Effector memory CD8-positive, alpha-beta T cell (primary cell): ENCODE results near the gene SYNM.
"Not testable (repeated sequence)": the region's sequence is repeated elsewhere in the genome, so short reads cannot be mapped to it uniquely, and the experiment has no call there.

Source experiments
- ATAC-seq: fragments of 150-1000 bp; cut with Tn5 transposase; replicated peaks from 2 replicates; pipeline ENCODE4 v1.10.0; 2021; ENCODE audit warnings: mild to moderate bottlenecking, moderate library complexity
- DNase-seq, 3 experiments: peaks; one replicate each; pipeline ENCODE4 v3.0.0; 2021
- H3K27ac Mint-ChIP-seq, 2 donors: one replicate each; pipeline ENCODE4 v1.8.0; 2022; ENCODE audit warnings: mild to moderate bottlenecking in 2 of 2, mixed read lengths in 2 of 2, moderate library complexity in 2 of 2
- H3K27me3 Mint-ChIP-seq, 2 donors: one replicate each; pipeline ENCODE4 v1.8.0; 2022; ENCODE audit warnings: mixed read lengths in 2 of 2
- H3K36me3 Mint-ChIP-seq: one replicate; pipeline ENCODE4 v1.8.0; 2022; ENCODE audit warnings: mild to moderate bottlenecking, moderate library complexity, mixed read lengths; ENCODE audit not compliant: insufficient read depth
- H3K4me1 Mint-ChIP-seq, 2 donors: one replicate each; pipeline ENCODE4 v1.8.0; 2022; ENCODE audit warnings: low read depth in 2 of 2, mixed read lengths in 2 of 2
- H3K4me3 Mint-ChIP-seq, 2 donors: one replicate each; pipeline ENCODE4 v1.8.0; 2022; ENCODE audit warnings: mild to moderate bottlenecking in 2 of 2, mixed read lengths in 2 of 2, moderate library complexity in 2 of 2
- H3K9me3 Mint-ChIP-seq, 2 donors: one replicate each; pipeline ENCODE4 v1.8.0; 2022; ENCODE audit warnings: mixed read lengths in 2 of 2
- total RNA-seq, 9 experiments: gene quantifications; one replicate each; lab custom pipeline; 2026; lab: John Stamatoyannopoulos, UW

SYNM gene
- 0.55 to 37.8 (median 8.1) reads per million in 9 experiments for total RNA-seq

GRCh38 chr15:99104788-99105513, at the start of gene SYNM:
Gene SYNM (plus strand): TSS chr15:99105080. CDS start chr15:99105200, 120 bp downstream.
- ATAC-seq, result peak; percentile 28
- Mint-ChIP-seq H3K27me3 (peaks cover 34 to 38% of the 10 kb centered on the region in 2 donors), H3K4me1 (peaks cover 6 to 28% of the 10 kb centered on the region in 2 donors), H3K4me3 (peak within 1 kb of the TSS; percentile 60 to 84), H3K9me3 (no peaks in the 10 kb centered on the region), H3K36me3 (peaks cover 30% of the 10 kb centered on the region), H3K27ac (peak within 1 kb of the TSS in 1 of 2 donors; percentile 96)
- DNase-seq, result peak; percentile 6 to 29 (median 11)

GRCh38 chr15:99055555-99056134, 49.2 kb upstream of the SYNM start:
- Mint-ChIP-seq H3K27me3 (peaks cover 21 to 50% of the 10 kb centered on the region in 2 donors), H3K4me3 (no peak overlapping the region), H3K9me3 (no peaks in the 10 kb centered on the region), H3K4me1 (peaks cover 0 to 13% of the 10 kb centered on the region in 2 donors), H3K36me3 (no peaks in the 10 kb centered on the region), H3K27ac (no peak overlapping the region)
- no peak for ATAC-seq
- DNase-seq, result no peak

- DNase-seq, result no peak
- no peak for ATAC-seq
- H3K4me1 Mint-ChIP-seq, result peaks cover 0 to 13% of the 10 kb centered on the region in 2 donors
- H3K9me3 Mint-ChIP-seq, result no peaks in the 10 kb centered on the region
- H3K27me3 Mint-ChIP-seq, result peaks cover 34 to 63% of the 10 kb centered on the region in 2 donors
- H3K4me3 Mint-ChIP-seq, result no peak overlapping the region
- no peak overlapping the region for H3K27ac Mint-ChIP-seq
- H3K36me3 Mint-ChIP-seq, result no peaks in the 10 kb centered on the region
Observed at GRCh38 chr15:99057020-99057419, 47.9 kb upstream of the SYNM start.

GRCh38 chr15:99057697-99058420, 47.0 kb upstream of the SYNM start:
- DNase-seq (no peak), ATAC-seq (no peak)
- no peaks in the 10 kb centered on the region for H3K9me3 Mint-ChIP-seq
- peak overlapping the region; percentile 68 to 69 for H3K4me3 Mint-ChIP-seq
- peaks cover 0 to 9% of the 10 kb centered on the region in 2 donors for H3K4me1 Mint-ChIP-seq
- H3K27ac Mint-ChIP-seq, result no peak overlapping the region
- peaks cover 40 to 72% of the 10 kb centered on the region in 2 donors for H3K27me3 Mint-ChIP-seq
- no peaks in the 10 kb centered on the region for H3K36me3 Mint-ChIP-seq

- Mint-ChIP-seq H3K27me3 (peaks cover 40 to 78% of the 10 kb centered on the region in 2 donors), H3K9me3 (no peaks in the 10 kb centered on the region), H3K4me1 (peaks cover 0 to 9% of the 10 kb centered on the region in 2 donors), H3K36me3 (no peaks in the 10 kb centered on the region), H3K4me3 (peak overlapping the region; percentile 68 to 69), H3K27ac (no peak overlapping the region)
- no peak for DNase-seq
- ATAC-seq, result no peak
Observed at GRCh38 chr15:99058421-99058870, 46.4 kb upstream of the SYNM start.

- Mint-ChIP-seq H3K27me3 (peaks cover 40 to 86% of the 10 kb centered on the region in 2 donors), H3K9me3 (no peaks in the 10 kb centered on the region), H3K27ac (no peak overlapping the region), H3K36me3 (no peaks in the 10 kb centered on the region), H3K4me1 (peaks cover 0 to 9% of the 10 kb centered on the region in 2 donors), H3K4me3 (peak overlapping the region; percentile 69 to 73)
- DNase-seq, result peak; percentile 12 to 33 (median 14)
- peak; percentile 75 for ATAC-seq
Observed at GRCh38 chr15:99059010-99059981, 45.6 kb upstream of the SYNM start.

GRCh38 chr15:99060186-99060585, 44.7 kb upstream of the SYNM start:
- not testable (repeated sequence) for H3K36me3 Mint-ChIP-seq, ATAC-seq, H3K27ac Mint-ChIP-seq, DNase-seq, H3K9me3 Mint-ChIP-seq
- peaks cover 40 to 88% of the 10 kb centered on the region in 2 donors for H3K27me3 Mint-ChIP-seq
- peak overlapping the region; percentile 69 to 73 for H3K4me3 Mint-ChIP-seq
- H3K4me1 Mint-ChIP-seq, result peaks cover 0 to 11% of the 10 kb centered on the region in 2 donors

GRCh38 chr15:99062226-99062625, 42.7 kb upstream of the SYNM start:
- no peaks in the 10 kb centered on the region for H3K36me3 Mint-ChIP-seq
- peaks cover 0 to 11% of the 10 kb centered on the region in 2 donors for H3K4me1 Mint-ChIP-seq
- no peak overlapping the region for H3K4me3 Mint-ChIP-seq
- no peak overlapping the region for H3K27ac Mint-ChIP-seq
- H3K9me3 Mint-ChIP-seq, result no peaks in the 10 kb centered on the region
- DNase-seq (no peak), ATAC-seq (no peak)
- H3K27me3 Mint-ChIP-seq, result peaks cover 37 to 74% of the 10 kb centered on the region in 2 donors

- Mint-ChIP-seq H3K27me3 (peaks cover 11 to 19% of the 10 kb centered on the region in 2 donors), H3K4me1 (peaks cover 0 to 1% of the 10 kb centered on the region in 2 donors), H3K27ac (no peak overlapping the region)
Observed at GRCh38 chr15:99068186-99068585, 36.7 kb upstream of the SYNM start.

GRCh38 chr15:99070208-99070607, 34.7 kb upstream of the SYNM start:
- Mint-ChIP-seq H3K27me3 (peaks cover 7 to 11% of the 10 kb centered on the region in 2 donors), H3K9me3 (no peaks in the 10 kb centered on the region), H3K4me3 (no peak overlapping the region), H3K36me3 (peaks cover 3% of the 10 kb centered on the region), H3K4me1 (no peaks in the 10 kb centered on the region), H3K27ac (no peak overlapping the region)
- DNase-seq (no peak), ATAC-seq (no peak)

More at GRCh38 chr15:99068186-99068585, 36.7 kb upstream of the SYNM start:
- Mint-ChIP-seq H3K9me3 (no peaks in the 10 kb centered on the region), H3K36me3 (peaks cover 3% of the 10 kb centered on the region), H3K4me3 (no peak overlapping the region)
- ATAC-seq (no peak), DNase-seq (no peak)

- ATAC-seq, result no peak
- H3K27me3 Mint-ChIP-seq, result peaks cover 7 to 11% of the 10 kb centered on the region in 2 donors
- no peaks in the 10 kb centered on the region for H3K9me3 Mint-ChIP-seq
- H3K4me1 Mint-ChIP-seq, result peaks cover 0 to 3% of the 10 kb centered on the region in 2 donors
- no peak overlapping the region for H3K27ac Mint-ChIP-seq
- peaks cover 3% of the 10 kb centered on the region for H3K36me3 Mint-ChIP-seq
- DNase-seq, result no peak
- H3K4me3 Mint-ChIP-seq, result no peak overlapping the region
Observed at GRCh38 chr15:99071091-99071680, 33.7 kb upstream of the SYNM start.

GRCh38 chr15:99073008-99073717, 31.7 kb upstream of the SYNM start:
- H3K4me1 Mint-ChIP-seq, result peaks cover 4 to 9% of the 10 kb centered on the region in 2 donors
- H3K9me3 Mint-ChIP-seq, result no peaks in the 10 kb centered on the region
- DNase-seq (no peak), ATAC-seq (no peak)
- H3K4me3 Mint-ChIP-seq, result no peak overlapping the region
- no peak overlapping the region for H3K27ac Mint-ChIP-seq
- H3K27me3 Mint-ChIP-seq, result peaks cover 4 to 7% of the 10 kb centered on the region in 2 donors
- peaks cover 3% of the 10 kb centered on the region for H3K36me3 Mint-ChIP-seq
